ENCODE data around the gene RADIL.

DNA sequence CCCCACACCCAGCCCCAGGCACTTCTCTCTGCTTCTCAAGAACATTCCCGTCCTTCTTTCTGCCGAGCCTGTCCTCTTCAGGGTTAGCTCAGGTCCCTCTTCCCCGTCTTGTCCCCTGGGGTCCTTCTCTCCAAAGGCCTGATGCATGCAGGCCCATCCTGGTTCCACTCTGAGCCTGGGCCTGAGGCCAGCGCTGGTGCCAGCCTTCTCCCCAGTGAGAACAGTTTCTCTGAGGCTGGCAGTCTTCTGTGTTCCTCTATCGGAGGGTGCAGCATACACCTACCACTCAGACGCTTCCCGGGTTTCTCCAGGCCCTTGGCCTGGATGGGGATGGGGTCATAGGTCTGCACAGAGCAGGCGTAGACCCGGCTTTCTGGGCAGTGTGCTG lies 93.4 kb downstream of the RADIL start:
- TF ChIP-seq GATA2 (IDR thresholded peaks at IDR 0.05; ENCODE audit: low read depth, low read length) = no peak
- no peak for TF ChIP-seq GATA3 (IDR thresholded peaks at IDR 0.05; ENCODE audit: low read depth, low read length)

Data from SH-SY5Y (cell line).